CD4-positive, alpha-beta T cell treated with Interleukin-6 for 4 hours (primary cell): ENCODE data around the gene MEIS3.
"Not testable (repeated sequence)": the region's sequence is repeated elsewhere in the genome, so short reads cannot be mapped to it uniquely, and the experiment has no call there.

ENCODE experiments used
- DNase-seq: peaks from one replicate; pipeline ENCODE4 v3.0.0-alpha.2; 2020; ENCODE audit warnings: mixed read lengths

MEIS3 gene

GRCh38 chr19:47414469-47414868 is 4.9 kb downstream of the MEIS3 start:
- DNase-seq, result no peak

- DNase-seq, result no peak
These were observed 5.4 kb downstream of the MEIS3 start for GRCh38 chr19:47413941-47414340.

- not testable (repeated sequence) for DNase-seq
These were observed 7.6 kb downstream of the MEIS3 start for GRCh38 chr19:47411696-47412095.

DNA sequence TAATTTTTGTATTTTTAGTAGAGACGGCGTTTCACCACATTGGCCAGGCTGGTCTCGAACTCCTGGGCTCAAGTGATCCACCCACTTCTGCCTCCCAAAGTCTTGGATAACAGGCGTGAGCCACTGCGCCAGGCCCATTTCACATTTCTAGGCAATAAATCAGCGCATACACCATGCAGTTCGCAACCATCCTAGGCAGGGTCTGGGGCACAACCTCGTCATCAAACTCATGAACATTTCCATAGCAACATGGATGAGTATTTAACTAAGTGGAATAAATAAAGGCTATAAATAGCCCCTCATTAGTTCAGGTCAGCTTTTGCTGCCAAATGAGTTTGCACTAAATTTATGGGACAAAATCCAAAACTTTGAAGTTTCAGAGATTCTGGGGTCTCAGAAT is 8.2 kb downstream of the MEIS3 start:
- no peak for DNase-seq

DNA sequence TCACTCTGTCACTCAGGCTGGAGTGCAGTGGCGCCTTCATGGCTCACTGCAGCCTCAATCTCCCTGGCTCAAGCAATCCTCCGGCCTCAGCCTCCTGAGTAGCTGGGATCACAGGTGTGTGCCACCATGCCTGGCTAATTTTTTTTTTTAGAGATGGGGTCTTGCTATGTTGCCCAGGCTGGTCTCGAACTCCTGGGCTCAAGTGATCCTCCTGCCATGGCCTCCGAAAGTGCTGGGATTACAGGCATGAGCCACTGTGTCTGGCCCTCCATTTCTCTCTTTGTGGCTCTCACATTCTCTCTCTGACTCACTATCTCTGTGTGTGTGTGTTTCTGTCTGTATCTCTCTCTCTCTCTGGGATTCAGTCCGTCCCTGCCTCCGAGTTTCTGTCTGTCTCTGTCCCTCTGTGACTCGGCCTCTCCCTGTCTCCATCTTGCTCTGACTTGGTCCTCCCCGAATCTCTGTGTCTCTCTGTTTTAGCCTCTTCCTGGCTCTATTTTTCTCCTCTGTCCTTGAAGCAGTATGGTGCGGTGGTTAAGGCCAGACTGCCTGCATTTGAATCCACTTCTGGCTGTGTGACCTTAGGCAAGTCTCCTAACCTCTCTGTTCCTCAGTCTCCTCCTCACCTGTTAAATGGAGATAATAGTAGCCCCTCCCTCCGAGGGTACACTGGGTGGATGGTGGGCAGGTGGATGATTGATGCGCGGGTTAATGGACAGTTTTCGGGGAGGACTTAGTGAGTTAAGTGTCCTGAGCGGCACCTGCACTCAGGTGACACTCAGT is 11.0 kb downstream of the MEIS3 start:
- no peak for DNase-seq

DNA sequence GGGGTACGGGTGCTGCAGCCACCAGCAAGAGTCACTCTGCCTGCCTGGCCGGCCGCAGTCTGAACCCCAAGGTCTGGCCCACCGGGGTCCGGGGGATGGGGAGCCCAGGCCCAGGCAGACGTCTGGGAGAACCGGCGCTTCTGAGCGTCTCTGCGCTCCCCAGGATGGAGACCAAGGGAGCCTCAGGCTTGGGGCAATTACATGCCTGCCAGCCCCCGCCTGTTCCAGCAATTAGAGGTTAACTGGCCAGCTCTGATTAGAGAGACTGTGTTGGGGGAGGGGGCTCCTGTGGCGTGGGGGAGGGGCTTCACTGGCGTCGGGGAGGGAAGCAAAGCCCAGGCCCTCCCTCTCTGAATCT is 11.9 kb downstream of the MEIS3 start:
- no peak for DNase-seq

DNA sequence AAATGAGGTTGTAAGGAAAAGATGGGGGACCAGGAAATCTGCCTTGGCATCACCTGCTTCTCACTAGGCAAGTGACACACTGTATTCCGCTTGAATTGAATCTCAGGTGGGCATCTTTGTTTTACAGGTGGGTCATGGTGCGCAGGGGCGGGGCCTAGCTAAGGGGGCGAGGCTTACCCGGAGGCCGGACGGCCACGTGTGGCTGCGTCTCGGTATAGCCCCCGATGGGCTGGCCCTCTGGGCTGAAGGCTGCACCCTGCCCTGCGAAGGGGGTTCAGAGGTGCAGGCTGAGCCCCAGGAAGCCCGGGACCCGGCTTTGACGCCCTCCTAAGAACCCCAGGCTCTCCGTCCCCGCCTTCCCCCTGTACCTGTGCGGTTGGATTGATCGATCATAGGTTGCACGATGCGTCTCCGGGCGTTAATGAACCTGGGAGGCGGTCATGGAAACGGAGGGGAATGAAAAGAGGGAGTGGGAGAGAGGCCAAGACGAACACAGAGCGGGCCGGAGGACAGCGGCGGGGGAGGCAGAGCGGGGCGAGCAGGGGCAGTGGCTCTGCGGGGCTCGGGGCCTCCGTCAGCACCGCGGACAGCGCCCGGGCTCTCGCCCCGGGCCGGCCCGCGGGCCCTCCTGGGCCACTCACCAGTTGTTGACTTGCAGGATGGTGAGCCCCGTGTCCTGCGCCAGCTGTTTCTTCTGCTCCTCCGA is 12.5 kb downstream of the MEIS3 start:
- no peak for DNase-seq

DNA sequence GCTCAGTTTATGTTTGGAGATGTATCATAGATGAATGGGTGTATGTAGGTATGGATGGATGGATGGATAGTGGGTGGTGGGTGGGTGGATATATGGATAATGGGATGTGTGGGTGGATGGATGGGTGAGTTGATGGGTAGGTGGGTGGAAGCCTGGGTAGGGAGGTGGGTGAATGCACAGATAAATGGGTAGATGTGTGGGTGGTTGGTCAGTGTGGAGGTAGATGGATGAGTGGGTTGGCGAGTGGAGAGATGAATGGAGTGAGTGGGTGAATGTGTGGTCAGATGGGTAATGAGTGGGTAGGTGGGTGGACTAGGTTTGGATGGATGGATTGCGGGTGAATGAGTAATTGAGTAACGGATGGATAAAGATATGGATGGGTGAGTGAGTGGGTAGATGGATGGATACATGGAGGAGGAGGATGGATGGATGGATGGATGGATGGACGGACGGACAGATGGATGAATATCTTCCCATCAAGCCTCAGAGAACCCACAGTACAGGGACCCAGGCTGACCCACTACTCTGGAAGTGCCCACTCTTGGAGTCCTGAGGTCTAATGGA is 13.4 kb downstream of the MEIS3 start:
- no peak for DNase-seq

DNA sequence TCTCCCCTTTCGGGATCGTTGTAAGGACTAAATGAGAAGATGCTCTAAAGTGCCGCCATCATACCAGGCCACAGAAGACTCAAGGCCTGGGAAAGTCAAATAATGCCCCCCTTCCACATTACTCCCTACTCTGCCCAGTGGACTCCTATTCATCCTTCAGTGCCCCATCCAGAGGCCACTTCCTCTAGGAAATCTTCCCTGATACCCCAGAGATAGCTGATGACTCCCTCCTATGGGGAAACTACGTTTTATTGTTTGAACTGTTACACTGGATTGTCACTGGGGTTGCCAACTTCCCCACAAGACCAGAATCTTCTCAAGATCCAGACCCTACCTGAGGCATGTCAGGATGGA is 14.2 kb downstream of the MEIS3 start:
- DNase-seq, result no peak

- no peak for DNase-seq
These were observed 14.8 kb downstream of the MEIS3 start for GRCh38 chr19:47404334-47405196.

DNA sequence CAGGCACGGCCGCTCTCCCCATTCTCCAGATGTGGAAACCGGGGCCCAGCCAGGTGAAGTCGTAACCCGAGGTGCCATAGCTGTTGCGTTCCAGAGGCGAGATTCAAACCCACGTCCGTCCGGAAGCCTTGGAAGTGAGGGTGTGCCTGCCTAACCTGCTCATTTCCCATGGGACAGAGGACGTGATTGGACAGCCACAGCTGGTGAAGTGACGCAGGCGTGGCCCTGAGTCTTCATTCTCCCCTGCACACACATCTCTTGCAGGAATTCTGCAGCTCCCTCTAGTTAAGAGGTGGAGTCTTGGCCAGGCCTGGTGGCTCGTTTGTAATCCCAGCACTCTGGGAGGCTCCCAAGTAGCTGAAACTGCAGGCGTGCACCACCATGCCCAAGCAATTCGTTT is 16.8 kb downstream of the MEIS3 start:
- no peak for DNase-seq

GRCh38 chr19:47398707-47399597 is 20.4 kb downstream of the MEIS3 start:
- no peak for DNase-seq

DNA sequence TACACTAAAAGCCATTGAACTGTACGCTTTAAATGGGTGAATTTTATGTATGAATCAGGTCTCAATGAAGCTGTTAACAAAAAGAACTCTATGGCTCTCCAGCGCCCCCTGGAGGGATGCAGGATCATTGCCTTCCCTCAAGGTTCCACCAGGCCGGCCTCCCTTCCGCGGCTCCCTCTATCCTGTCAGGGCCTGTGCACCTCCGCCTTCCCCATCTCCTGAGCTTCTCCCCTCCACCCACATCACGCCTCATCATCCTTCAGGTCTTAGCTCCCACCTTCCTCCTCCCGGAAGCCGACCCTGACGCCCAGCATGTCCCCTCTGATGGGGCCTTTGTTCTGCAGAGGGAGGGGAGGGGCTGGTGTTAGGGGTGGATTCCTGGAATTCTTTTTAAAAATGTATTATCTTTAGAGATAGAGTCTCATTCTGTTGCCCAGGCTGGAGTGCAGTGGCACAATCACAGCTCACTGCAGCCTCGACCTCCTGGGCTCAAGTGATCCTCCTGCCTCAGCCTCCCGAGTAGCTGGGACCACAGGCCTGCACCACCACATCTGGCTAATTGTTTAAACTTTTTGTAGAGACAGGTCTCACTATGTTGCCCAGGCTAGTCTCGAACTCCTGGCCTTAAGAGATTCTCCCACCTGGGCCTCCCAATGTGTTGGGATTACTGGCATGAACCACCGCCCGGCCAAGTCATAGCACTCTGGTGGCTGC is 27.7 kb downstream of the MEIS3 start:
- peak; percentile 86 for DNase-seq

DNA sequence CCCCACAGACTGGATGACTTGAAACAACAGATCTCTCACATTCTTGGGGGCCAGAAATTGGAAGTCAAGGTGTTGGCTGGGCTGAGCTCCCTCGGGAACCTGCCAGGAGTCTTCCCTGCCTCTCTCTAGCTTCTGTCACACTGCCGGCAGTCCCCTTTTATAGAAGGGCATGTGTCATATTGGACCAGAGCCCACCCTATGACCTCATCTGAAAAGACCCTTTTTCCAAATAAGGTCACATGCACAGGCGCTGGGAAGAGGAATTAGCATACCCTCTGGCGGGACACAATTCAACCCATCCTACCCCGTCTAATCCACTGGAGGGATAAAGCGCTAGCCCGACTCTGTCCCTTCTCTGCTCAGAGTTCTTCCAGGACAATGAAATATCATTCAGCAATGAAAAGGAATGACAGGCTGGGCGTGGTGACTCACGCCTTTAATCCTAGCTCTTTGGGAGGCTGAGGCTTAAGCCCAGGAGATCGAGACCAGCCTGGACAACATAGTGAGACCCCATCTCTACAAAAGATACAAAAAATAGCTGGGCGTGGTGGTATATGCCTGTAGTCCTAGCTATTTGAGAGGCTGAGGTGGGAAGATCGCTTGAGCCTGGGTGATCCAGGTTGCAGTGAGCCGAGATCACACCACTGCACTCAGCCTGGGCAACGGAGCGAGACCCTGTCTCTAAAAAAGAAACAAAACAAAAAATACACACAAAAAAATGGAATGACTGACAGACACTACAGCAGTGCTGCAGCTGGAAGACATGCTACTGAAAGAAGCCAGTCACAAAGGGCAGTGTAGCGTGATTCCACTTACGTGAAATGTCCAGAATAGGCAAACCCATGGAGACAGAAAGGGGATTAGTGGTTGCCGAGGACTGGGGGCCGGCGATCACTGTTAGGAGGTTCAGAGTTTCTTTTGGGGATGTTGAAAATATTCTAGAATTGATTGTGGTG is 28.5 kb downstream of the MEIS3 start:
- no peak for DNase-seq

DNA sequence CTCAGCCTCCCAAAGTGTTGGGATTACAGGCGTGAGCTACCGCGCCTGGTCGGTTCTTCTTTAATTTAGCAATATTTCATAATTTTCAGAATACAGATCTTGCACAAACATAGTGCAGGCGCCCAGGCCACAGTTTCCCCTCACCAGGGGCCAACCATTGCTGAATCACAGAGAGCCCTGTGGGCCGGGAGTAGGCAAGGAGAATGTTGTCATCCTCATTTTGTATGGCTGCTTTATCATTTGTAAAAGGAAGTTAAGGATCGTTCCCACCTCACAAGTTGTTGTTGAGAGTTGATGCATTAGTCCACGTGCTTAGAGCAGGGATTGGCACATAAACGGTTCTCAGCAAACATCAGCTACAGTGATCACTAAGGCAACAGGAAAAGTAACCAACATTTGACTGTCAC is 30.2 kb downstream of the MEIS3 start:
- no peak for DNase-seq

- not testable (repeated sequence) for DNase-seq
These were observed 30.6 kb downstream of the MEIS3 start for GRCh38 chr19:47388721-47389120.

- DNase-seq, result not testable (repeated sequence)
These were observed 31.7 kb downstream of the MEIS3 start for GRCh38 chr19:47387623-47388022.

DNA sequence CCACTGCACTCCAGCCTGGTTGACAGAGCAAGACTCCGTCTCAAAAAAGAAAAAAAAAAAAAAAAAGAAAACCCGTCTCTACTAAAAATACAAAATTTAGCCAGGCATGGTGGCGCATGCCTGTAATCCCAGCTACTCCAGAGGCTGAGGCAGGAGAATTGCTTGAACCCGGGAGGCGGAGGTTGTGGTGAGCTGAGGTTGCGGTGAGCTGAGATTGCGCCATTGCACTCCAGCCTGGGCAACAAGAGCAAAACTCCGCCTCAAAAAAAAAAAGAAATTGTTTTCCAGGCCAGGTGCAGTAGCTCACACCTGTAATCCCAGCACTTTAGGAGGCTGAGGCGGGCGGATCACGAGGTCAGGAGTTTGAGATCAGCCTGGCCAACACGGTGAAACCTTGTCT is 32.7 kb downstream of the MEIS3 start:
- DNase-seq, result not testable (repeated sequence)

DNA sequence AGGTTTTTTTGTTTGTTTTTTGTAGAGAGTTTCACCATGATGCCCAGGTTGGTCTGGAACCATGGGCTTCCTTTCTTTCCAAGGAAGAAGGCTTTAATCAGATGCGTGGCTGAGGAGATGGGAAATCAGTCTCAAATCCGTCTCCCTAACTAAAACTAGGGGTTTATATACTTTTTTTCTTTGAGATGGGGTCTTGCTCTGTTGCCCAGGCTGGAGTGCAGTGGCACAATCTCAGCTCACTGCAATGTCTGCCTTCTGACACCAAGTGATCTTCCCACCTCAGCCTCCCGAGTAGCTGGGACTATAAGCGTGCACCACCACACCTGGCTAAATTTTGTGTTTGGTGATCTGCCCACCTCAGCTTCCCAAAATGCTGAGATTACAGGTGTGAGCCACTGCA is 34.8 kb downstream of the MEIS3 start:
- not testable (repeated sequence) for DNase-seq

- not testable (repeated sequence) for DNase-seq
These were observed 35.4 kb downstream of the MEIS3 start for GRCh38 chr19:47383890-47384289.
